Mucosa of stomach (tissue), 1 donor: ENCODE measurements around the gene CFAP54.

Experiments used
- H3K27me3 ChIP-seq: one replicate; pipeline ENCODE4 v1.7.0; 2013; ENCODE audit warnings: mild to moderate bottlenecking, low read length; ENCODE audit not compliant: control insufficient read depth, insufficient read depth
- H3K36me3 ChIP-seq: one replicate; pipeline ENCODE4 v1.7.0; 2013; ENCODE audit warnings: low read length; ENCODE audit not compliant: control insufficient read depth, insufficient read depth
- H3K4me1 ChIP-seq: one replicate; pipeline ENCODE4 v1.7.0; 2013; ENCODE audit warnings: mild to moderate bottlenecking, low read length; ENCODE audit not compliant: control insufficient read depth, insufficient read depth
- H3K4me3 ChIP-seq: one replicate; pipeline ENCODE4 v1.7.0; 2013; ENCODE audit warnings: low read length
- H3K9ac ChIP-seq: one replicate; pipeline ENCODE4 v1.7.0; 2013; ENCODE audit warnings: mild to moderate bottlenecking, low read length, moderate library complexity
- H3K9me3 ChIP-seq: one replicate; pipeline ENCODE4 v1.7.0; 2013; ENCODE audit warnings: mild to moderate bottlenecking, low read length, moderate library complexity; ENCODE audit not compliant: control insufficient read depth
- donor health status: Pancreatic carcinoma.

The CFAP54 gene

GRCh38 chr12:96824838-96825236 lies 335.5 kb downstream of the CFAP54 start:
- Histone ChIP-seq H3K36me3 (no peaks in the 10 kb centered on the region), H3K27me3 (no peaks in the 10 kb centered on the region), H3K4me3 (no peak overlapping the region), H3K9me3 (no peaks in the 10 kb centered on the region), H3K9ac (no peak overlapping the region), H3K4me1 (no peaks in the 10 kb centered on the region)

GRCh38 chr12:96828169-96828789 lies 338.9 kb downstream of the CFAP54 start:
- no peak overlapping the region for H3K9ac ChIP-seq
- H3K27me3 ChIP-seq, result no peaks in the 10 kb centered on the region
- no peaks in the 10 kb centered on the region for H3K9me3 ChIP-seq
- no peaks in the 10 kb centered on the region for H3K4me1 ChIP-seq
- no peaks in the 10 kb centered on the region for H3K36me3 ChIP-seq
- no peak overlapping the region for H3K4me3 ChIP-seq

GRCh38 chr12:96829354-96829753 lies 340.0 kb downstream of the CFAP54 start:
- no peaks in the 10 kb centered on the region for H3K9me3 ChIP-seq
- no peaks in the 10 kb centered on the region for H3K4me1 ChIP-seq
- H3K4me3 ChIP-seq, result no peak overlapping the region
- no peaks in the 10 kb centered on the region for H3K36me3 ChIP-seq
- H3K27me3 ChIP-seq, result no peaks in the 10 kb centered on the region
- H3K9ac ChIP-seq, result no peak overlapping the region

- no peak overlapping the region for H3K4me3 ChIP-seq
- no peaks in the 10 kb centered on the region for H3K36me3 ChIP-seq
- no peaks in the 10 kb centered on the region for H3K4me1 ChIP-seq
- H3K9ac ChIP-seq, result no peak overlapping the region
- H3K27me3 ChIP-seq, result no peaks in the 10 kb centered on the region
- H3K9me3 ChIP-seq, result no peaks in the 10 kb centered on the region
Observed at GRCh38 chr12:96831346-96831745, 342.0 kb downstream of the CFAP54 start.

GRCh38 chr12:96846293-96846692 lies 356.9 kb downstream of the CFAP54 start:
- Histone ChIP-seq H3K9ac (no peak overlapping the region), H3K27me3 (no peaks in the 10 kb centered on the region), H3K4me1 (no peaks in the 10 kb centered on the region)

GRCh38 chr12:96850676-96851075 lies 361.3 kb downstream of the CFAP54 start:
- Histone ChIP-seq H3K4me1 (no peaks in the 10 kb centered on the region), H3K27me3 (no peaks in the 10 kb centered on the region), H3K9me3 (no peaks in the 10 kb centered on the region), H3K9ac (no peak overlapping the region), H3K36me3 (no peaks in the 10 kb centered on the region), H3K4me3 (no peak overlapping the region)

More at GRCh38 chr12:96846293-96846692, 356.9 kb downstream of the CFAP54 start:
- H3K9me3 ChIP-seq, result no peaks in the 10 kb centered on the region
- no peaks in the 10 kb centered on the region for H3K36me3 ChIP-seq
- no peak overlapping the region for H3K4me3 ChIP-seq

GRCh38 chr12:96858162-96858561 lies 368.8 kb downstream of the CFAP54 start:
- no peaks in the 10 kb centered on the region for H3K36me3 ChIP-seq
- H3K9ac ChIP-seq, result no peak overlapping the region
- no peak overlapping the region for H3K4me3 ChIP-seq
- no peaks in the 10 kb centered on the region for H3K9me3 ChIP-seq
- H3K4me1 ChIP-seq, result no peaks in the 10 kb centered on the region
- peaks cover 3% of the 10 kb centered on the region for H3K27me3 ChIP-seq

GRCh38 chr12:96861656-96862055 lies 372.3 kb downstream of the CFAP54 start:
- Histone ChIP-seq H3K4me3 (no peak overlapping the region), H3K36me3 (no peaks in the 10 kb centered on the region), H3K9ac (no peak overlapping the region), H3K9me3 (no peaks in the 10 kb centered on the region), H3K27me3 (peaks cover 3% of the 10 kb centered on the region), H3K4me1 (no peaks in the 10 kb centered on the region)

GRCh38 chr12:96862326-96862725 lies 372.9 kb downstream of the CFAP54 start:
- Histone ChIP-seq H3K27me3 (peaks cover 3% of the 10 kb centered on the region), H3K4me3 (no peak overlapping the region), H3K36me3 (no peaks in the 10 kb centered on the region), H3K9ac (no peak overlapping the region), H3K4me1 (no peaks in the 10 kb centered on the region), H3K9me3 (no peaks in the 10 kb centered on the region)

- Histone ChIP-seq H3K9ac (no peak overlapping the region), H3K36me3 (no peaks in the 10 kb centered on the region), H3K27me3 (peaks cover 3% of the 10 kb centered on the region), H3K4me1 (no peaks in the 10 kb centered on the region), H3K9me3 (no peaks in the 10 kb centered on the region), H3K4me3 (no peak overlapping the region)
Observed at GRCh38 chr12:96864335-96864734, 375.0 kb downstream of the CFAP54 start.

- Histone ChIP-seq H3K4me1 (no peaks in the 10 kb centered on the region), H3K4me3 (no peak overlapping the region), H3K9me3 (no peaks in the 10 kb centered on the region), H3K9ac (no peak overlapping the region), H3K27me3 (no peaks in the 10 kb centered on the region), H3K36me3 (no peaks in the 10 kb centered on the region)
Observed at GRCh38 chr12:96866801-96867590, 377.6 kb downstream of the CFAP54 start.

- Histone ChIP-seq H3K9ac (no peak overlapping the region), H3K36me3 (no peaks in the 10 kb centered on the region), H3K27me3 (no peaks in the 10 kb centered on the region), H3K4me1 (no peaks in the 10 kb centered on the region), H3K4me3 (no peak overlapping the region), H3K9me3 (no peaks in the 10 kb centered on the region)
Observed at GRCh38 chr12:96870946-96871345, 381.6 kb downstream of the CFAP54 start.
